KMS-11 (cell line): Measurements from ENCODE around the gene RASSF5.
A peak's percentile ranks its signal among the peaks of the same experiment; 100 is the strongest.

Experiments used
- H2AFZ ChIP-seq: fragments of 200-600 bp; sonication (generic); 2 replicates; pipeline ENCODE4 v1.6.1; 2016; ENCODE audit warnings: antibody characterized with exemption, mixed run types, low read depth
- H3K27ac ChIP-seq: fragments of 200-600 bp; sonication (generic); 2 replicates; pipeline ENCODE4 v1.6.1; 2016; ENCODE audit warnings: mild to moderate bottlenecking, mixed run types
- H3K27me3 ChIP-seq: fragments of 200-600 bp; sonication (generic); 2 replicates; pipeline ENCODE4 v1.6.1; 2017; ENCODE audit warnings: mild to moderate bottlenecking, low read depth, mixed run types, moderate library complexity; ENCODE audit not compliant: insufficient read depth
- H3K36me3 ChIP-seq: fragments of 200-600 bp; sonication (generic); 2 replicates; pipeline ENCODE4 v1.6.1; 2017; ENCODE audit warnings: mild to moderate bottlenecking, mixed run types; ENCODE audit not compliant: insufficient read depth
- H3K4me1 ChIP-seq: fragments of 200-600 bp; sonication (generic); 2 replicates; pipeline ENCODE4 v1.6.1; 2016; ENCODE audit warnings: mild to moderate bottlenecking, low read depth, mixed run types; ENCODE audit not compliant: poor library complexity, severe bottlenecking
- H3K4me2 ChIP-seq: fragments of 200-600 bp; sonication (generic); 2 replicates; pipeline ENCODE4 v1.7.0; 2016; ENCODE audit warnings: mild to moderate bottlenecking, mixed run types
- H3K4me3 ChIP-seq: fragments of 200-600 bp; sonication (generic); IDR thresholded peaks from 2 replicates; pipeline ENCODE4 v1.6.1; 2017; ENCODE audit warnings: low read depth, low read length, mixed read lengths; ENCODE audit not compliant: insufficient read depth
- H3K79me2 ChIP-seq: fragments of 200-600 bp; sonication (generic); 2 replicates; pipeline ENCODE4 v1.6.1; 2016; ENCODE audit warnings: low read depth, mixed run types; ENCODE audit not compliant: insufficient read depth
- H3K9ac ChIP-seq: fragments of 200-600 bp; sonication (generic); 2 replicates; pipeline ENCODE4 v1.6.1; 2016; ENCODE audit warnings: mild to moderate bottlenecking, mixed run types
- H4K20me1 ChIP-seq: fragments of 200-600 bp; sonication (generic); 2 replicates; pipeline ENCODE4 v1.6.1; 2016; ENCODE audit warnings: mild to moderate bottlenecking, mixed run types; ENCODE audit not compliant: insufficient read depth
- CTCF ChIP-seq: fragments of 200-600 bp; sonication (generic); conservative IDR thresholded peaks from 2 replicates; pipeline ENCODE4 v1.6.1; 2017; ENCODE audit warnings: low read depth, mild to moderate bottlenecking, antibody characterized with exemption, low read length, moderate library complexity, mixed read lengths

RASSF5 gene

GRCh38 chr1:206581571-206581981, 74.2 kb downstream of the RASSF5 start:
- Histone ChIP-seq H3K4me2 (no peak overlapping the region), H2AFZ (no peak overlapping the region), H3K27me3 (no peaks in the 10 kb centered on the region), H3K9ac (no peak overlapping the region), H3K27ac (no peak overlapping the region), H3K36me3 (peaks cover 11% of the 10 kb centered on the region; the same call in 1 of the 2 replicates), H4K20me1 (peaks cover 36% of the 10 kb centered on the region), H3K4me3 (no peak overlapping the region), H3K4me1 (peaks cover 15% of the 10 kb centered on the region), H3K79me2 (peaks cover 56% of the 10 kb centered on the region)
- TF ChIP-seq CTCF, result no peak

- Histone ChIP-seq H3K4me3 (no peak overlapping the region), H3K27ac (no peak overlapping the region; the same call in 1 of the 2 replicates), H3K4me1 (peaks cover 6% of the 10 kb centered on the region), H3K9ac (no peak overlapping the region), H2AFZ (no peak overlapping the region), H3K27me3 (no peaks in the 10 kb centered on the region), H3K36me3 (peaks cover 11% of the 10 kb centered on the region; the same call in 1 of the 2 replicates), H4K20me1 (peaks cover 36% of the 10 kb centered on the region), H3K79me2 (peaks cover 46% of the 10 kb centered on the region), H3K4me2 (no peak overlapping the region)
- TF ChIP-seq CTCF, result no peak
Observed at GRCh38 chr1:206582537-206582936, 75.2 kb downstream of the RASSF5 start.

GRCh38 chr1:206582971-206583706, 75.8 kb downstream of the RASSF5 start:
- H3K9ac ChIP-seq, result no peak overlapping the region
- H2AFZ ChIP-seq, result no peak overlapping the region
- no peak overlapping the region for H3K4me3 ChIP-seq
- peaks cover 14% of the 10 kb centered on the region; the same call in 1 of the 2 replicates for H3K36me3 ChIP-seq
- no peak for TF ChIP-seq CTCF
- peaks cover 5% of the 10 kb centered on the region for H3K4me1 ChIP-seq
- peaks cover 40% of the 10 kb centered on the region for H3K79me2 ChIP-seq
- H3K27ac ChIP-seq, result peak overlapping the region; percentile 16; the same call in 1 of the 2 replicates
- H4K20me1 ChIP-seq, result peaks cover 36% of the 10 kb centered on the region
- H3K4me2 ChIP-seq, result no peak overlapping the region
- no peaks in the 10 kb centered on the region for H3K27me3 ChIP-seq

GRCh38 chr1:206583707-206584648, 76.6 kb downstream of the RASSF5 start:
- peak; percentile 100 for TF ChIP-seq CTCF
- peaks cover 29% of the 10 kb centered on the region for H4K20me1 ChIP-seq
- no peak overlapping the region for H3K4me3 ChIP-seq
- H2AFZ ChIP-seq, result no peak overlapping the region
- no peak overlapping the region; the same call in 1 of the 2 replicates for H3K27ac ChIP-seq
- peaks cover 32% of the 10 kb centered on the region for H3K79me2 ChIP-seq
- H3K36me3 ChIP-seq, result peaks cover 21% of the 10 kb centered on the region; the same call in 1 of the 2 replicates
- no peaks in the 10 kb centered on the region for H3K27me3 ChIP-seq
- peaks cover 5% of the 10 kb centered on the region for H3K4me1 ChIP-seq
- H3K4me2 ChIP-seq, result no peak overlapping the region
- no peak overlapping the region for H3K9ac ChIP-seq
